Stomach (tissue), 19 donors: ENCODE data around the gene C11orf65. TPM values are rescaled to one million over a fixed set of nuclear protein-coding genes. Genes with fewer than 3 reads are reported as not detected.

Experiments used
- DNase-seq, 2 donors: peaks; one replicate each; pipeline versions ENCODE4 v3.0.0 to v3.0.0-alpha.2; 2013 to 2019
- H3K27ac ChIP-seq, 5 donors: fragments of 200-600 bp in 4 of 5; sonication (generic) in 4 of 5; one replicate each; pipeline ENCODE4 v1.5.1; 2013 to 2019; ENCODE audit warnings: mild to moderate bottlenecking in 1 of 5, moderate library complexity in 1 of 5
- H3K27me3 ChIP-seq, 3 donors: fragments of 200-600 bp; sonication (generic); one replicate each; pipeline ENCODE4 v1.5.1; 2017 to 2019; ENCODE audit warnings: mixed run types in 1 of 3
- H3K36me3 ChIP-seq, 4 donors: fragments of 200-600 bp; sonication (generic); 1 replicate in 3 of 4; 2 replicates in 1 of 4; pipeline ENCODE4 v1.5.1; 2016 to 2019
- H3K4me1 ChIP-seq, 4 donors: fragments of 200-600 bp; sonication (generic); one replicate each; pipeline ENCODE4 v1.5.1; 2016 to 2019
- H3K4me3 ChIP-seq, 4 donors: fragments of 200-600 bp; sonication (generic) in 3 of 4; one replicate each; pipeline ENCODE4 v1.5.1; 2016 to 2019; ENCODE audit warnings: mild to moderate bottlenecking in 1 of 4
- H3K9me3 ChIP-seq, 4 donors: fragments of 200-600 bp; sonication (generic); one replicate each; pipeline ENCODE4 v1.5.1; 2016 to 2019
- CTCF ChIP-seq, 7 experiments: fragments of 450-650 bp in 4 of 7; fragments of 200-600 bp in 3 of 7; sonication (generic) in 3 of 7; IDR thresholded peaks; one replicate each; pipeline ENCODE4 v1.5.1; 2016 to 2019; ENCODE audit warnings: antibody characterized with exemption in 7 of 7, control low read depth in 2 of 7, mild to moderate bottlenecking in 1 of 7
- EP300 ChIP-seq: sonication (generic); formaldehyde crosslinking; IDR thresholded peaks from one replicate; pipeline ENCODE4 v1.6.1; 2017; ENCODE audit warnings: antibody characterized with exemption
- POLR2A ChIP-seq, 4 donors: fragments of 450-650 bp; IDR thresholded peaks; one replicate each; pipeline ENCODE4 v1.6.1; 2016; ENCODE audit warnings: antibody characterized with exemption in 4 of 4, control low read depth in 2 of 4, mild to moderate bottlenecking in 1 of 4, moderate library complexity in 1 of 4
- POLR2AphosphoS5 ChIP-seq, 3 donors: sonication (generic); formaldehyde crosslinking; IDR thresholded peaks; one replicate each; pipeline ENCODE4 v1.6.1; 2016; ENCODE audit warnings: antibody characterized with exemption in 3 of 3
- WGBS, 5 donors: extraction: QIAGEN DNeasy Blood & Tissue Kit in 3 of 5; methylation state at CpG; one replicate each; pipeline versions ENCODE4 v1.1.5 to v1.1.7; 2013 to 2018; 5-methylcytosine and 5-hydroxymethylcytosine counted together
- intact Hi-C: fragments of 100-400 bp; cut with DNase I; formaldehyde crosslinking; loops from one replicate; pipeline ENCODE4 v1.15.1; 2023; ENCODE audit warnings: low total_unique reads
- long read RNA-seq, 10 donors: transcript quantifications; one replicate each; lab custom pipeline, GENCODE V29; 2026
- polyA plus RNA-seq, 3 donors: library from polyadenylated mRNA; stranded (reverse); fragments of 200-250 nt; gene quantifications; one replicate each; pipeline ENCODE4 v1.2.3, GENCODE V29; 2013
- total RNA-seq, 5 donors: library from RNA; depleted of rRNA; stranded (reverse); fragments of >200 nt; gene quantifications; one replicate each; pipeline versions ENCODE4 v1.1.0 to v1.2.3, GENCODE V29; 2014 to 2016
- donor health status: healthy with polysubstance abuse.
- donor health status: Bipolar disorder and iron deficiency.
- donor health status: healthy.

The C11orf65 gene
- total RNA-seq = 1 to 10 TPM in 1 of 5 donors, not detected in 4; 5.0 TPM
- 1 to 10 TPM in 1 of 3 donors, under 1 TPM in 1, not detected in 1; 0.33 to 1.1 TPM for polyA plus RNA-seq
- long read RNA-seq, donor 1 = 0 reads
- long read RNA-seq, donor 2 = 0 reads
- long read RNA-seq, donor 3 = 0 reads
- long read RNA-seq, donor 4 = 0 reads
- long read RNA-seq, donor 5, partial matches to known transcripts = 9 of 9 reads
- long read RNA-seq, donor 5, other reads (novel, unspliced or antisense) = 0 of 9 reads
- long read RNA-seq, donor 6 = 0 reads
- long read RNA-seq, donor 7 = 0 reads
- long read RNA-seq, donor 8 = 0 reads
- long read RNA-seq, donor 9 = 0 reads
- long read RNA-seq, donor 10 = 0 reads

- no peaks in the 10 kb centered on the region for H3K36me3 ChIP-seq
- intact Hi-C loops = no loop called here
- peaks cover 5 to 13% (median 10%) of the 10 kb centered on the region in 4 donors for H3K4me1 ChIP-seq
- no peaks in the 10 kb centered on the region for H3K9me3 ChIP-seq
- no peaks in the 10 kb centered on the region for H3K27me3 ChIP-seq
- peak within 1 kb of the TSS; percentile 48 to 62 (median 56) for H3K4me3 ChIP-seq
- WGBS, 5 donors = 0% methylated on average over 35 of the region's 35 CpGs
- H3K27ac ChIP-seq = peak within 1 kb of the TSS; percentile 94 to 100 (median 99)
- peak in 2 of 4 donors; percentile 97 to 98 for TF ChIP-seq POLR2A (IDR thresholded peaks at IDR 0.05)
- peak; percentile 96 to 99 (median 99) for TF ChIP-seq POLR2AphosphoS5 (IDR thresholded peaks at IDR 0.05)
- no peak for TF ChIP-seq EP300
- peak; percentile 97 to 99 for DNase-seq
These were observed at the start of gene C11orf65 for GRCh38 chr11:108467091-108467823. TSS of gene C11orf65 (minus strand) at chr11:108467529. CDS start at chr11:108461559, 5,970 bp downstream.

GRCh38 chr11:108516125-108516524 is 48.8 kb upstream of the C11orf65 start:
- Histone ChIP-seq H3K27me3 (no peaks in the 10 kb centered on the region), H3K27ac (no peak overlapping the region), H3K4me1 (no peaks in the 10 kb centered on the region), H3K4me3 (no peak overlapping the region), H3K9me3 (no peaks in the 10 kb centered on the region), H3K36me3 (peaks cover 0 to 29% (median 23%) of the 10 kb centered on the region in 4 donors)
- intact Hi-C loops = no loop called here
- WGBS, 5 donors = 93 to 95% (median 95%) methylated on average over 4 of the region's 4 CpGs
- no peak for TF ChIP-seq EP300
- no peak for TF ChIP-seq CTCF (IDR thresholded peaks at IDR 0.05)
- TF ChIP-seq POLR2A (IDR thresholded peaks at IDR 0.05) = no peak
- no peak for TF ChIP-seq POLR2AphosphoS5 (IDR thresholded peaks at IDR 0.05)
- DNase-seq = no peak

GRCh38 chr11:108512708-108513107 is 45.4 kb upstream of the C11orf65 start:
- TF ChIP-seq CTCF (IDR thresholded peaks at IDR 0.05) (no peak), EP300 (no peak), POLR2A (IDR thresholded peaks at IDR 0.05) (no peak), POLR2AphosphoS5 (IDR thresholded peaks at IDR 0.05) (no peak)
- WGBS, 5 donors = 84 to 96% (median 90%) methylated on average over 2 of the region's 2 CpGs
- H3K4me3 ChIP-seq = no peak overlapping the region

GRCh38 chr11:108511851-108512474 is 44.6 kb upstream of the C11orf65 start:
- no peak overlapping the region for H3K27ac ChIP-seq
- intact Hi-C loops = no loop called here
- 83 to 97% (median 92%) methylated on average over 2 of the region's 2 CpGs for WGBS, 5 donors
- H3K4me3 ChIP-seq = no peak overlapping the region
- H3K27me3 ChIP-seq = no peaks in the 10 kb centered on the region
- peaks cover 0 to 23% (median 19%) of the 10 kb centered on the region in 4 donors for H3K36me3 ChIP-seq
- no peak for TF ChIP-seq EP300
- TF ChIP-seq POLR2A (IDR thresholded peaks at IDR 0.05) = no peak
- no peak for TF ChIP-seq CTCF (IDR thresholded peaks at IDR 0.05)
- no peak for TF ChIP-seq POLR2AphosphoS5 (IDR thresholded peaks at IDR 0.05)
- no peaks in the 10 kb centered on the region for H3K9me3 ChIP-seq
- no peak for DNase-seq
- H3K4me1 ChIP-seq = no peaks in the 10 kb centered on the region

More at GRCh38 chr11:108512708-108513107, 45.4 kb upstream of the C11orf65 start:
- no peak for DNase-seq
- H3K27ac ChIP-seq = no peak overlapping the region
- H3K4me1 ChIP-seq = no peaks in the 10 kb centered on the region
- H3K27me3 ChIP-seq = no peaks in the 10 kb centered on the region
- peaks cover 0 to 25% (median 23%) of the 10 kb centered on the region in 4 donors for H3K36me3 ChIP-seq
- intact Hi-C loops = no loop called here
- H3K9me3 ChIP-seq = no peaks in the 10 kb centered on the region
